Fibroblast of the conjunctiva (primary cell): ENCODE measurements around the gene TBX15.

ENCODE experiments used
- DNase-seq: peaks from one replicate; pipeline ENCODE4 v3.0.0-alpha.2; 2010; ENCODE audit warnings: low read depth

The TBX15 gene

GRCh38 chr1:118890851-118891384, 97.2 kb downstream of the TBX15 start:
- DNase-seq = no peak

- DNase-seq = no peak
Measured at GRCh38 chr1:118884946-118885345, 103.2 kb downstream of the TBX15 start.

GRCh38 chr1:118881751-118882150, 106.4 kb downstream of the TBX15 start:
- no peak for DNase-seq

- DNase-seq = no peak
Measured at GRCh38 chr1:118878661-118879060, 109.5 kb downstream of the TBX15 start.

- DNase-seq = no peak
Measured at GRCh38 chr1:118877668-118878396, 110.3 kb downstream of the TBX15 start.

GRCh38 chr1:118871582-118872171, 116.5 kb downstream of the TBX15 start:
- DNase-seq = no peak

- DNase-seq = no peak
Measured at GRCh38 chr1:118868387-118868786, 119.8 kb downstream of the TBX15 start.

GRCh38 chr1:118866330-118866729, 121.8 kb downstream of the TBX15 start:
- no peak for DNase-seq

GRCh38 chr1:118863688-118864087, 124.5 kb downstream of the TBX15 start:
- no peak for DNase-seq

GRCh38 chr1:118862755-118863154, 125.4 kb downstream of the TBX15 start:
- no peak for DNase-seq

GRCh38 chr1:118861216-118861615, 126.9 kb downstream of the TBX15 start:
- no peak for DNase-seq

GRCh38 chr1:118859999-118860398, 128.1 kb downstream of the TBX15 start:
- DNase-seq = no peak

- no peak for DNase-seq
Measured at GRCh38 chr1:118846443-118846842, 141.7 kb downstream of the TBX15 start.

- no peak for DNase-seq
Measured at GRCh38 chr1:118842452-118843201, 145.5 kb downstream of the TBX15 start.

GRCh38 chr1:118841521-118841920, 146.6 kb downstream of the TBX15 start:
- no peak for DNase-seq
